HCT116 (cell line): ENCODE measurements around the gene GJE1.

Experiments
- EGR1 ChIP-seq: IDR thresholded peaks from 2 replicates; pipeline ENCODE4 v1.6.1; 2012; ENCODE audit warnings: low read depth
- EZH2 ChIP-seq: fragments of 200-600 bp; sonication (generic); IDR thresholded peaks from 2 replicates; pipeline ENCODE4 v1.6.1; 2017; ENCODE audit warnings: antibody characterized with exemption, mixed run types
- EZH2phosphoT487 ChIP-seq: fragments of 200-600 bp; IDR thresholded peaks from 2 replicates; pipeline ENCODE4 v1.6.1; 2018; ENCODE audit warnings: antibody characterized with exemption, borderline replicate concordance
- FOSL1 ChIP-seq: IDR thresholded peaks from 2 replicates; pipeline ENCODE4 v1.6.1; 2012; ENCODE audit warnings: low read depth
- POLR2A ChIP-seq: IDR thresholded peaks from 2 replicates; pipeline ENCODE4 v1.7.0; 2011; ENCODE audit warnings: borderline replicate concordance; ENCODE audit not compliant: insufficient read depth, insufficient read length; ENCODE audit errors: extremely low read depth
- POLR2AphosphoS5 ChIP-seq: IDR thresholded peaks from 2 replicates; pipeline ENCODE4 v1.6.1; 2011; ENCODE audit warnings: mild to moderate bottlenecking, low read depth, low read length, moderate library complexity
- RAD21 ChIP-seq: IDR thresholded peaks from 2 replicates; pipeline ENCODE4 v1.6.1; 2012; ENCODE audit warnings: low read depth, mild to moderate bottlenecking
- ZFX ChIP-seq: fragments of 450-650 bp; IDR thresholded peaks from 2 replicates; pipeline ENCODE4 v1.6.1; 2017
- ZNF274 ChIP-seq: fragments of 200-500 bp; sonication (Bioruptor generic); IDR thresholded peaks from 2 replicates; pipeline ENCODE4 v1.6.1; 2014; ENCODE audit warnings: mild to moderate bottlenecking, low read depth, low read length, inconsistent platforms
- TF ChIP-seq, protein P1 (sequence below), 3 experiments: fragments of 200-600 bp in 1 of 3; sonication (generic) in 1 of 3; IDR thresholded peaks in 2 of 3; conservative IDR thresholded peaks in 1 of 3; 2 replicates each; pipeline ENCODE4 v1.5.1; 2012 to 2017; ENCODE audit warnings: low read depth in 2 of 3, low read length in 2 of 3, antibody characterized with exemption in 1 of 3, borderline replicate concordance in 1 of 3, control low read depth in 1 of 3, mild to moderate bottlenecking in 1 of 3, mixed read lengths in 1 of 3, mixed run types in 1 of 3, moderate library complexity in 1 of 3; ENCODE audit not compliant: insufficient read depth in 1 of 3
- TF ChIP-seq, protein P2 (sequence below): IDR thresholded peaks from 2 replicates; pipeline ENCODE4 v1.6.1; 2012

DNA sequence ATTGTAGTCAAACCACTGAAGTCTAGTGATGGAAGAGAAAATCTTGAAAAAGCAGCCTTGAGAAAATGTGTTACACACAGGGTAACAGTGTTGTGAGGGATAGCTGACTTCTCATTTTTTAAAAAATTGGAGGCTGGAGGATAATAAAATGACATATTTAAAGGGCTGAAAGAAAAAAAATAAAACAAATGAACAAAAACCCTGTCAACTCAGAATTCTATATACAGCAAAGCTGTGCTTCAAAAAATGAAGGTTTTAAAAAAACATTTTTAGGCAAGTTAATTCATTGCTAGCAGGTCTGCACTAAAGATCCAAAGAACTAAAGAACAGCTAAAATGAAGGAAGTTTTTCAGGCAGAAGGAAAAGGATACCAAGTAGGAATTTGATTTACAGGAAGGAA is 45.4 kb downstream of the GJE1 start:
- TF ChIP-seq, protein P1, sequence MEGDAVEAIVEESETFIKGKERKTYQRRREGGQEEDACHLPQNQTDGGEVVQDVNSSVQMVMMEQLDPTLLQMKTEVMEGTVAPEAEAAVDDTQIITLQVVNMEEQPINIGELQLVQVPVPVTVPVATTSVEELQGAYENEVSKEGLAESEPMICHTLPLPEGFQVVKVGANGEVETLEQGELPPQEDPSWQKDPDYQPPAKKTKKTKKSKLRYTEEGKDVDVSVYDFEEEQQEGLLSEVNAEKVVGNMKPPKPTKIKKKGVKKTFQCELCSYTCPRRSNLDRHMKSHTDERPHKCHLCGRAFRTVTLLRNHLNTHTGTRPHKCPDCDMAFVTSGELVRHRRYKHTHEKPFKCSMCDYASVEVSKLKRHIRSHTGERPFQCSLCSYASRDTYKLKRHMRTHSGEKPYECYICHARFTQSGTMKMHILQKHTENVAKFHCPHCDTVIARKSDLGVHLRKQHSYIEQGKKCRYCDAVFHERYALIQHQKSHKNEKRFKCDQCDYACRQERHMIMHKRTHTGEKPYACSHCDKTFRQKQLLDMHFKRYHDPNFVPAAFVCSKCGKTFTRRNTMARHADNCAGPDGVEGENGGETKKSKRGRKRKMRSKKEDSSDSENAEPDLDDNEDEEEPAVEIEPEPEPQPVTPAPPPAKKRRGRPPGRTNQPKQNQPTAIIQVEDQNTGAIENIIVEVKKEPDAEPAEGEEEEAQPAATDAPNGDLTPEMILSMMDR (IDR thresholded peaks at IDR 0.05 in 2 of 3, conservative IDR thresholded peaks at IDR 0.05 in 1 of 3; ENCODE audit: borderline replicate concordance in 1 of 3, insufficient read depth in 1 of 3, low read depth in 2 of 3, low read length in 2 of 3), result no peak
- no peak for TF ChIP-seq POLR2A
- TF ChIP-seq, protein P2, sequence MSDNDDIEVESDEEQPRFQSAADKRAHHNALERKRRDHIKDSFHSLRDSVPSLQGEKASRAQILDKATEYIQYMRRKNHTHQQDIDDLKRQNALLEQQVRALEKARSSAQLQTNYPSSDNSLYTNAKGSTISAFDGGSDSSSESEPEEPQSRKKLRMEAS, result no peak
- TF ChIP-seq FOSL1, result no peak
- TF ChIP-seq EGR1, result no peak
- TF ChIP-seq EZH2phosphoT487, result no peak
- TF ChIP-seq EZH2, result no peak
- TF ChIP-seq ZNF274, result no peak
- TF ChIP-seq RAD21, result no peak
- TF ChIP-seq POLR2AphosphoS5, result no peak
- TF ChIP-seq ZFX, result no peak
